Measurements from ENCODE around the gene TRPM1. TPM values are rescaled to one million over a fixed set of nuclear protein-coding genes. Genes with fewer than 3 reads are reported as not detected.

Gene TRPM1
- total RNA-seq, result 0.11 TPM in 1 of 2 replicates, not detected in the other

DNA sequence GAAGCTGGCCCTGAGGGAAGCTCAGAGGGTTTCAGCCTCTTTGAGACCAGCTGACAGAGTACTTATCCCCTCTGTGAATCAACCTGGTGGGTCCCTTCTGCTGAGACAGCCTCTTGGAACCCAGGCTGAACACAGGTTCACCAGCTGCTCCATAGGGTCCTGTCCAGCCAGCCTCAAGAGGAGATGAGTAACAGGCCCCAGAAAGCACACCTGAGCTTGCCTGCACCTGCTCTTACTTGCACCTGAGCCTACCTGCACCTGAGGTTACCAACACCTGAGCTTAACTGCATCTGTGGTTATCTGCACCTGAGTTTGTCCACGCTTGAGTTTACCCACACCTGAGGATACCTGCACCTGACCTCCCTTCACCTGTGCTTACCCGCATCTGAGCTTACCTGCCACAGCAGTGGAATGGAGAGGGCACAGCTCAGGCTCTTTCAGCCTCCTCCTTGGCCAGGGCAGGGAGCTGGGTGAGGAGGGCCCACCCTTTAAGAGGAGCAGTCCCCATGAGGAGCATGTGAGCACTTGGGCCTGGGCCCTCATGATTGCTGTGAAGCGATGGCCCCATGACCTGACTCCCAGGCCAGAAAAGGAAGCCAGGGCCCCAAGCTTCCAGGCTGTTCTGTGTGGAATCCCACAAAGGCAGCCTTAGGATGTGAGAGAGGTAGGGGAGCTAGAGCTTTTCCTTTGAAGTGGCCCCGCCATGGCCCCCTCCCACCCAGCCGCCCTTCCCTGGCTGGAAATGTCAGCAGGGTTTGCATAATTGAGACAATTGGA, at the start of gene TRPM1:
Gene TRPM1, minus strand, starts transcription at position 464 of the 777 bp plus-strand sequence. CDS start 20,370 bp downstream, outside the sequence.

DNA sequence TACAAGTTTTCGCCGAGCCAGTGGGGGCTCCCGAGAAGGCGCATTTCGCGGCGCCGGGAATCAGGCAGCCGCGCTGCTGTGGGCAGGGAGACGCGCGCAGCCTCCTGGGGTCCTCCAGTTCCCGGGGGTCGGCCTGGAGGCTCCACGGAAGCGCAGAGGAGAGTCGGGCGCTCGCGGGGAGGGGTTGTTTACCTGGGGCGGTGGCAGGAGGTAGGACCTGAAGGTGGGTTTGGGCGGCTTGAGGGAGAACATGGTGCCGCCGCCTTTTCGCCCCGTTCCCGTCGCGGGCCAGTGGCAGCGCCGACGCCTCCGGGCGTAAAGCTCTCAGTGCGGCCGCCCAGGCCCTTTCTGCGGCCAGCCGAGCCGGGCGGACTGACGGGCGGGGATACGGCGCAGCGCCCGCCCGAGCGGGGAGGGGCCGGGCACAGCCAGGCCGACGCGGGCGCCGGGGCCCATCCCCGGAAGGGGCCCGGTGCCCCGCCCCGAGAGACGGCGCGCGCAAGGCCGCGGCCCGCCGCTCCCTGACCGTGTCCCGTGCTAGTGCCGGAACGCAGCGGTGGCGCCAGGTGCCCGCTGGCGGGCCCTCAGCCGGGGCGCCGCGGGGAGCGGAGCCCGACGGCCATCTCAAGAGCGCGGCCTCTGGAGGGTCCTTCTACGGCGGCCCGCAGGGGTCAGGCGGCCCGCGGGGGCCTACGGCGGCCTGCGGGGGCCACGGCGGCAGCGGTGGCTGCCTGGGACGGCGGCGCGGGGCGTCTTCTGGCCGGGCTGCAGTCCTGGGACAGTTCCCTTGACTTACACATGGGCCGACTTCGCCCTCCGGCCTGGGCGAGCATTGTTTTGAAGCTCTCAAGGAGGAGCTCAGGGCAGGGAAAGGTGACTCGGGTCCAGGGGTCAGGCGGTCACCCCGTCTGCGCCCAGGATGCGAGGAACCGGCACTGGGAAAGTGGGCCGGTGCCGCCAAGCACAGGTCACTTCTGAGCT, 110.0 kb downstream of the TRPM1 start, which contains the start of gene MTMR10:
Gene MTMR10, minus strand, starts transcription at position 374 of the 981 bp plus-strand sequence. Its CDS starts 122 bp downstream, at position 252.

Other genes starting within 250 kb of the TRPM1 start
- gene FAN1, start 197.8 kb downstream of the TRPM1 start, total RNA-seq, result 7.3 and 10.2 TPM in 2 replicates
- gene MTMR10, start 110.1 kb downstream of the TRPM1 start, total RNA-seq, result 19.9 and 57.3 TPM in 2 replicates
- gene KLF13, start 225.1 kb upstream of the TRPM1 start, total RNA-seq, result 32.0 and 34.8 TPM in 2 replicates

All from dermis lymphatic vessel endothelial cell (primary cell).